ENCODE results near the gene ESYT2. TPM values are rescaled to one million over a fixed set of nuclear protein-coding genes. Genes with fewer than 3 reads are reported as not detected.

Gene ESYT2
- total and polyA plus RNA-seq, 2 of the 4 experiments (the other 2 are of a cell fraction), result 26.7 to 69.9 TPM

GRCh38 chr7:158695056-158695455 is 134.3 kb downstream of the ESYT2 start:
- peaks cover 3% of the 10 kb centered on the region; the same call in 1 of the 2 replicates for H3K36me3 ChIP-seq (ENCODE audit: control insufficient read depth, insufficient read depth, low read length)
- DNase-seq (no peak), ATAC-seq (ENCODE audit: low read depth) (no peak)
- BruUV-seq (replicated peaks), result no TSS peak
- no peaks in the 10 kb centered on the region for H3K27me3 ChIP-seq (ENCODE audit: control insufficient read depth, insufficient read depth, low read length)
- no peak overlapping the region for H2AK9ac ChIP-seq (replicated peaks; ENCODE audit: low read depth, low read length, poor library complexity)
- no peak overlapping the region for H3K9ac ChIP-seq (ENCODE audit: low read depth, low read length)
- H3K4me2 ChIP-seq (ENCODE audit: low read depth, low read length), result no peak overlapping the region
- H3K23ac ChIP-seq (ENCODE audit: low read depth, low read length), result no peak overlapping the region
- H4K20me1 ChIP-seq (ENCODE audit: insufficient read depth, low read length), result no peaks in the 10 kb centered on the region
- no peak for TF ChIP-seq NFE2L2 (IDR thresholded peaks at IDR 0.05; ENCODE audit: low read depth, low read length)
- no peak for TF ChIP-seq CHD1 (IDR thresholded peaks at IDR 0.05; ENCODE audit: low read depth, low read length)
- TF ChIP-seq, protein P1, sequence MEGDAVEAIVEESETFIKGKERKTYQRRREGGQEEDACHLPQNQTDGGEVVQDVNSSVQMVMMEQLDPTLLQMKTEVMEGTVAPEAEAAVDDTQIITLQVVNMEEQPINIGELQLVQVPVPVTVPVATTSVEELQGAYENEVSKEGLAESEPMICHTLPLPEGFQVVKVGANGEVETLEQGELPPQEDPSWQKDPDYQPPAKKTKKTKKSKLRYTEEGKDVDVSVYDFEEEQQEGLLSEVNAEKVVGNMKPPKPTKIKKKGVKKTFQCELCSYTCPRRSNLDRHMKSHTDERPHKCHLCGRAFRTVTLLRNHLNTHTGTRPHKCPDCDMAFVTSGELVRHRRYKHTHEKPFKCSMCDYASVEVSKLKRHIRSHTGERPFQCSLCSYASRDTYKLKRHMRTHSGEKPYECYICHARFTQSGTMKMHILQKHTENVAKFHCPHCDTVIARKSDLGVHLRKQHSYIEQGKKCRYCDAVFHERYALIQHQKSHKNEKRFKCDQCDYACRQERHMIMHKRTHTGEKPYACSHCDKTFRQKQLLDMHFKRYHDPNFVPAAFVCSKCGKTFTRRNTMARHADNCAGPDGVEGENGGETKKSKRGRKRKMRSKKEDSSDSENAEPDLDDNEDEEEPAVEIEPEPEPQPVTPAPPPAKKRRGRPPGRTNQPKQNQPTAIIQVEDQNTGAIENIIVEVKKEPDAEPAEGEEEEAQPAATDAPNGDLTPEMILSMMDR (conservative IDR thresholded peaks at IDR 0.05; ENCODE audit: low read depth, low read length), result no peak
- TF ChIP-seq BHLHE40 (IDR thresholded peaks at IDR 0.05; ENCODE audit: low read depth, low read length), result no peak
- TF ChIP-seq, protein P2, sequence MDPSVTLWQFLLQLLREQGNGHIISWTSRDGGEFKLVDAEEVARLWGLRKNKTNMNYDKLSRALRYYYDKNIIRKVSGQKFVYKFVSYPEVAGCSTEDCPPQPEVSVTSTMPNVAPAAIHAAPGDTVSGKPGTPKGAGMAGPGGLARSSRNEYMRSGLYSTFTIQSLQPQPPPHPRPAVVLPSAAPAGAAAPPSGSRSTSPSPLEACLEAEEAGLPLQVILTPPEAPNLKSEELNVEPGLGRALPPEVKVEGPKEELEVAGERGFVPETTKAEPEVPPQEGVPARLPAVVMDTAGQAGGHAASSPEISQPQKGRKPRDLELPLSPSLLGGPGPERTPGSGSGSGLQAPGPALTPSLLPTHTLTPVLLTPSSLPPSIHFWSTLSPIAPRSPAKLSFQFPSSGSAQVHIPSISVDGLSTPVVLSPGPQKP (IDR thresholded peaks at IDR 0.05; ENCODE audit: borderline replicate concordance, low read depth, low read length), result no peak
- TF ChIP-seq MXI1 (IDR thresholded peaks at IDR 0.05; ENCODE audit: borderline replicate concordance, low read depth, low read length), result no peak
- TF ChIP-seq POLR2A (IDR thresholded peaks at IDR 0.05; ENCODE audit: low read depth, low read length), result no peak
- TF ChIP-seq USF2 (IDR thresholded peaks at IDR 0.05; ENCODE audit: low read depth, low read length), result no peak
- TF ChIP-seq SMC3 (IDR thresholded peaks at IDR 0.05; ENCODE audit: low read depth, low read length), result no peak
- no peak overlapping the region for H2BK20ac ChIP-seq (ENCODE audit: low read depth, low read length)
- no peak overlapping the region for H2AFZ ChIP-seq (replicated peaks; ENCODE audit: low read length, poor library complexity)
- H3K27ac ChIP-seq (ENCODE audit: insufficient read depth, low read length), result no peak overlapping the region
- H3K14ac ChIP-seq (replicated peaks; ENCODE audit: low read depth, low read length), result no peak overlapping the region
- H3K18ac ChIP-seq (ENCODE audit: low read depth, low read length), result no peak overlapping the region
- dilution Hi-C loops (cut with HindIII; ENCODE audit: low sequenced_read_pairs, unreplicated experiment) (no loop called here), in situ Hi-C loops (cut with MboI; ENCODE audit: low sequenced_read_pairs) (loop anchor here (5.0 kb wide), 1 partner anchor 282 kb away; no protein-coding TSS in a partner anchor), intact Hi-C loops (cut with micrococcal nuclease) (no loop called here)
- H3K56ac ChIP-seq (ENCODE audit: extremely low read depth, insufficient read depth, low read length), result no peak overlapping the region
- H2BK120ac ChIP-seq (ENCODE audit: low read depth, low read length), result no peak overlapping the region
- peaks cover 37 to 45% of the 10 kb centered on the region in 2 experiments for H3K79me1 ChIP-seq (ENCODE audit: low read depth in 1 of 2, low read length in 2 of 2)
- no CpG with 5 or more reads among the region's 3 CpGs for WGBS, 2 experiments (ENCODE audit: extremely low coverage in 2 of 2, insufficient read length in 1 of 2)
- no peak overlapping the region for H3K4me3 ChIP-seq (ENCODE audit: insufficient read depth, low read depth, low read length)
- ChIA-PET POLR2A (ENCODE audit: unreplicated experiment) (interaction anchor here (0.5 kb wide), 1 partner anchor 188 kb away, joined by 6 read pairs; no protein-coding TSS in a partner anchor), CTCF (interaction anchor here (0.6 to 3.0 kb wide), 3 partner anchors 21 to 282 kb away, joined by 3 to 32 read pairs (median 3); no protein-coding TSS in a partner anchor)
- H4K91ac ChIP-seq (ENCODE audit: insufficient read depth, low read depth, low read length), result no peak overlapping the region; the same call in 1 of the 2 replicates
- no peaks in the 10 kb centered on the region for H3K9me3 ChIP-seq (ENCODE audit: control insufficient read depth, insufficient read depth, low read length)
- H2BK15ac ChIP-seq (ENCODE audit: low read depth, low read length), result no peak overlapping the region
- no peaks in the 10 kb centered on the region; the same call in 1 of the 2 replicates for H3K9me1 ChIP-seq (ENCODE audit: insufficient read depth, low read length)
- H2AK5ac ChIP-seq (ENCODE audit: low read depth, low read length), result no peak overlapping the region
- H3K4me1 ChIP-seq (ENCODE audit: control insufficient read depth, insufficient read depth, low read length), result peaks cover 4% of the 10 kb centered on the region; the same call in 1 of the 2 replicates
- no peak overlapping the region for H4K8ac ChIP-seq (ENCODE audit: low read depth in 2 of 2, low read length in 2 of 2)
- no peak overlapping the region for H4K5ac ChIP-seq (ENCODE audit: low read depth, low read length)
- no peak overlapping the region for H2BK5ac ChIP-seq (ENCODE audit: low read depth, low read length, poor library complexity, severe bottlenecking)
- no peak overlapping the region for H3K4ac ChIP-seq (ENCODE audit: low read depth, low read length)
